HCT116 (cell line): ENCODE measurements around the gene TCERG1L. TPM values are rescaled to one million over a fixed set of nuclear protein-coding genes. Genes with fewer than 3 reads are reported as not detected.

Source experiments
- ATAC-seq: fragments of 200-7000 bp; cut with Tn5 transposase; 2 replicates; pipeline ENCODE4 v1.9.1; 2020; ENCODE audit warnings: mild to moderate bottlenecking, moderate library complexity
- BruUV-seq: library from RNA; stranded (reverse); fragments of 400-500 nt; replicated peaks from 2 replicates; lab custom pipeline; 2021; lab: Mats Ljungman, UMichigan
- CTCF ChIA-PET: fragments of 300-600 bp; sonication (Branson Sonifier 250); formaldehyde crosslinking; loops from one replicate; lab custom pipeline; 2021; ENCODE audit warnings: antibody characterized with exemption; lab: Charles Lee
- POLR2A ChIA-PET: fragments of 300-600, 350-600 bp; sonication (Branson Sonifier 250); formaldehyde crosslinking; loops from one replicate; lab custom pipeline; 2021; ENCODE audit warnings: antibody characterized with exemption; lab: Charles Lee
- RAD21 ChIA-PET, 2 experiments: fragments of 300-600 bp; sonication (Branson Sonifier 250); formaldehyde crosslinking; loops; one replicate each; lab custom pipeline; 2023; ENCODE audit warnings: low total read pairs in 2 of 2; ENCODE audit not compliant: uncharacterized antibody in 2 of 2, unreplicated experiment in 2 of 2, low non-redundant PET in 1 of 2; lab: Charles Lee
- DNase-seq: peaks from one replicate; pipeline ENCODE4 v3.0.0-alpha.2; 2010; ENCODE audit warnings: low read depth, low spot score
- H2AFZ ChIP-seq: fragments of 200-600 bp; shearing (Covaris generic), sonication (generic); 2 replicates; pipeline ENCODE4 v1.6.1; 2017; ENCODE audit warnings: low read depth, mixed run types, mixed read lengths, antibody characterized with exemption, low read length; ENCODE audit not compliant: poor library complexity, severe bottlenecking
- H3K27ac ChIP-seq: 2 replicates; pipeline ENCODE4 v1.5.1; 2012; ENCODE audit warnings: low read depth, low read length
- H3K27me3 ChIP-seq: fragments of 200-600 bp; sonication (generic); 2 replicates; pipeline ENCODE4 v1.6.1; 2016; ENCODE audit warnings: mixed run types, low read length, mixed read lengths; ENCODE audit not compliant: insufficient read depth
- H3K36me3 ChIP-seq, 2 experiments: fragments of 200-500 bp in 1 of 2; fragments of 200-600 bp in 1 of 2; sonication (Bioruptor generic) in 1 of 2; sonication (generic) in 1 of 2; 2 replicates each; pipeline versions ENCODE4 v1.5.1 to v1.6.1; 2014 to 2016; ENCODE audit warnings: low read length in 2 of 2, inconsistent platforms in 1 of 2, mixed read lengths in 1 of 2, mixed run types in 1 of 2; ENCODE audit not compliant: insufficient read depth in 2 of 2, control insufficient read depth in 1 of 2
- H3K4me1 ChIP-seq, 2 experiments: fragments of 200-600 bp in 1 of 2; sonication (generic) in 1 of 2; 2 replicates each; pipeline versions ENCODE4 v1.5.1 to v1.6.1; 2012 to 2017; ENCODE audit warnings: low read length in 2 of 2, inconsistent platforms in 1 of 2, mild to moderate bottlenecking in 1 of 2, mixed read lengths in 1 of 2, mixed run types in 1 of 2, moderate library complexity in 1 of 2; ENCODE audit not compliant: insufficient read depth in 2 of 2, control insufficient read depth in 1 of 2
- H3K4me2 ChIP-seq: fragments of 200-600 bp; sonication (generic); 2 replicates; pipeline ENCODE4 v1.6.1; 2017; ENCODE audit warnings: mixed run types, low read length, mixed read lengths
- H3K4me3 ChIP-seq, 2 experiments: fragments of 200-600 bp in 1 of 2; sonication (generic) in 1 of 2; replicated peaks in 1 of 2; 2 replicates each; pipeline ENCODE4 v1.5.1; 2011 to 2016; ENCODE audit warnings: low read length in 2 of 2, control low read depth in 1 of 2, low read depth in 1 of 2, mild to moderate bottlenecking in 1 of 2, mixed read lengths in 1 of 2, mixed run types in 1 of 2
- H3K79me2 ChIP-seq: fragments of 200-600 bp; sonication (generic); 2 replicates; pipeline ENCODE4 v1.6.1; 2017; ENCODE audit warnings: mild to moderate bottlenecking, mixed run types, low read length, moderate library complexity, mixed read lengths; ENCODE audit not compliant: insufficient read depth
- H3K9ac ChIP-seq: fragments of 200-600 bp; sonication (generic); 2 replicates; pipeline ENCODE4 v1.6.1; 2016; ENCODE audit warnings: low read length, mixed read lengths
- H3K9me2 ChIP-seq: fragments of 200-600 bp; sonication (generic), shearing (Covaris generic); 2 replicates; pipeline ENCODE4 v1.6.1; 2017; ENCODE audit warnings: mixed run types, mild to moderate bottlenecking, moderate library complexity; ENCODE audit not compliant: insufficient read depth
- H3K9me3 ChIP-seq, 2 experiments: fragments of 200-500 bp in 1 of 2; fragments of 200-600 bp in 1 of 2; sonication (Bioruptor generic) in 1 of 2; sonication (generic) in 1 of 2; 2 replicates each; pipeline ENCODE4 v1.6.1; 2014 to 2017; ENCODE audit warnings: low read length in 2 of 2, mixed read lengths in 2 of 2, inconsistent platforms in 1 of 2, low read depth in 1 of 2, mild to moderate bottlenecking in 1 of 2, mixed run types in 1 of 2, moderate library complexity in 1 of 2; ENCODE audit not compliant: control insufficient read depth in 1 of 2, insufficient read depth in 1 of 2
- H4K20me1 ChIP-seq: fragments of 200-600 bp; sonication (generic), shearing (Covaris generic); 2 replicates; pipeline ENCODE4 v1.6.1; 2017; ENCODE audit warnings: mixed run types, mild to moderate bottlenecking, moderate library complexity; ENCODE audit not compliant: insufficient read depth
- FOSL1 ChIP-seq: IDR thresholded peaks from 2 replicates; pipeline ENCODE4 v1.6.1; 2012; ENCODE audit warnings: low read depth
- MAX ChIP-seq: IDR thresholded peaks from 2 replicates; pipeline ENCODE4 v1.6.1; 2012
- SP1 ChIP-seq: IDR thresholded peaks from 2 replicates; pipeline ENCODE4 v1.6.1; 2012; ENCODE audit warnings: low read depth
- SRF ChIP-seq: IDR thresholded peaks from 2 replicates; pipeline ENCODE4 v1.6.1; 2012; ENCODE audit warnings: low read depth
- TCF7L2 ChIP-seq: IDR thresholded peaks from 2 replicates; pipeline ENCODE4 v1.7.0; 2011; ENCODE audit warnings: borderline replicate concordance, inconsistent platforms; ENCODE audit not compliant: insufficient read depth, insufficient read length; ENCODE audit errors: extremely low read depth
- ZNF274 ChIP-seq: fragments of 200-500 bp; sonication (Bioruptor generic); IDR thresholded peaks from 2 replicates; pipeline ENCODE4 v1.6.1; 2014; ENCODE audit warnings: mild to moderate bottlenecking, low read depth, low read length, inconsistent platforms
- intact Hi-C: fragments of 100-400 bp; cut with micrococcal nuclease; formaldehyde crosslinking; loops from 2 replicates; pipeline ENCODE4 v1.10.0; 2022
- total RNA-seq: library from RNA; stranded (reverse); gene quantifications from one replicate; pipeline ENCODE4 v1.2.1, GENCODE V29; 2021; ENCODE audit not compliant: unreplicated experiment

TCERG1L gene
- total RNA-seq, 1 experiment from 2014 or later: not detected

DNA sequence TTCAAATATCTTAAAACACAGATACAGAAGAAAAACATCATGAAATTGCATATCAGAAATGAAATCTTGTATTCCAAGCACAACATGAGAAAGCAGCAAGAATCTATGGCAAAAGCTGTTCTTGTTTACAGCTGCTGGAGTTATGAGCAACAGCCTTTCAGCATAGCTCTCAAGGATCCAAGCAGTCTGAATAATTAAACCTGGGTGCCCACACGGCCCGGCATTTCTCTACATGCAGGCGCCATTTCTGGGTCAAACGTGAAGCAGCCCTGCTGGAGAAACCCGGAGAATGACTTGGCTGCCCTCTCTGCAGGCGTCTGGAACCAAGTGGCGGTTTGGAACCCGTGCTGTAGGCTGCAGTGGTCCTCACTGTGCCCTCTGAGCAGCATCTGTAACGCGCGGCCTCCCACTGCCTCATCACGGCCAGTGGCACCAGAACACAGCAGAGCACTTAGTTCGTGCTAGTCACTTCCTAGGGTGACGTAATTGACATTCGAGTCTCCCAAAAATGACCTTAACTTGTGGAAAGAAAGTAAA is 213.0 kb downstream of the TCERG1L start:
- no peak for TF ChIP-seq TCF7L2
- no peak for TF ChIP-seq FOSL1
- ChIA-PET CTCF (no interaction called here), RAD21 (no interaction called here), POLR2A (no interaction called here)
- Histone ChIP-seq H3K4me1 (peaks cover 11 to 16% of the 10 kb centered on the region in 2 experiments; a peak in 3 of 4 replicates), H3K36me3 (no peaks in the 10 kb centered on the region), H3K9ac (no peak overlapping the region), H3K27me3 (no peaks in the 10 kb centered on the region), H3K27ac (no peak overlapping the region), H3K79me2 (no peaks in the 10 kb centered on the region), H3K9me2 (no peaks in the 10 kb centered on the region), H4K20me1 (no peaks in the 10 kb centered on the region), H3K9me3 (no peaks in the 10 kb centered on the region), H3K4me2 (no peak overlapping the region), H2AFZ (no peak overlapping the region), H3K4me3 (no peak overlapping the region)
- intact Hi-C loops: no loop called here
- DNase-seq (no peak), ATAC-seq (no peak)
- no TSS peak for BruUV-seq

GRCh38 chr10:131096031-131096430 is 215.5 kb downstream of the TCERG1L start:
- no peaks in the 10 kb centered on the region for H3K27me3 ChIP-seq
- ChIA-PET RAD21 (no interaction called here), POLR2A (no interaction called here), CTCF (no interaction called here)
- intact Hi-C loops: no loop called here
- DNase-seq (no peak), ATAC-seq (no peak)
- H3K4me2 ChIP-seq: no peak overlapping the region
- peaks cover 11 to 16% of the 10 kb centered on the region in 2 experiments; a peak in 3 of 4 replicates for H3K4me1 ChIP-seq
- H3K9me2 ChIP-seq: no peaks in the 10 kb centered on the region
- H3K4me3 ChIP-seq: no peak overlapping the region
- no peak overlapping the region for H2AFZ ChIP-seq
- H3K79me2 ChIP-seq: no peaks in the 10 kb centered on the region
- BruUV-seq: no TSS peak
- H4K20me1 ChIP-seq: no peaks in the 10 kb centered on the region
- no peaks in the 10 kb centered on the region for H3K9me3 ChIP-seq
- no peak overlapping the region for H3K27ac ChIP-seq
- TF ChIP-seq MAX: no peak
- TF ChIP-seq ZNF274: no peak
- TF ChIP-seq SP1: no peak
- TF ChIP-seq SRF: no peak
- no peak for TF ChIP-seq TCF7L2
- H3K36me3 ChIP-seq: no peaks in the 10 kb centered on the region
- H3K9ac ChIP-seq: no peak overlapping the region
